Measurements from ENCODE around the gene MED31.
"Not testable (repeated sequence)": the region's sequence is repeated elsewhere in the genome, so short reads cannot be mapped to it uniquely, and the experiment has no call there.

Gene MED31

DNA sequence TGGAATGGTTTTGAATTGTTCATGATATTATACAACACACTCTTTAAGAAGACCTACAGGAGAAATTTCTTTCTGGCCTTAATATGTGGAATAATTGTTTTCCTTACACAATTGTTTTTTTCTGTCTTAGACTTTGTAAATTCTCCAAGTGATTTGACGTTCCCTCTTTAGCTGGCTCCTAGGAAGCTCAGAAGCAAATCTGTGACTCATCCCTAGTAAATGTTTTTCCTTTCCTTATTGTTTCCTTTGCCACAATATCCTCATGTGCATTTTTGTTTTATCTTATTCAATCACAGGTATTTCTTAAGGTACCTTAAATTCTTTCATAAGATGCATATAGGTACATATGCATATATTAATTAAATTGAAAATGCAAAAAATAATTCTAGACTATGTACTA, 24.4 kb downstream of the MED31 start:
- no peak for DNase-seq (ENCODE audit: low read depth in 2 of 3, low spot score in 1 of 3)

DNA sequence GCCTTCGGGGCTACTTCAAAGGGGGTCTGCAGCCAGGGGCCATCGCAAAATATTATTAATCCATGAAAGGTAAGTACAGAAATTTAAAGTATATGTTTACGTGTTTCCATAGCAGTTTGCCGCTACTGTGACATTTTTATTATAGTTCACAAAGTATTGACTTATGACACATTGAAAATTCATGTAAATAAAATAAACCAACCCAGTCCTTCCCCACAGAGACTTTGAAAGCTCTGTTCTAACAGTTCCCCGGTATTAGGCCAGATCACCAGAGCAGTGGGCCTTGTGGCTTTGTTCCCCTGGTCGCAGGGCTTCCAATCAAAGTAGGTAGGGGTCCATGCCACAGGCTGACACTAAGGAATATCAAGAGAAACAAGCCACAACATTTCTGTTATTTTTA, 24.8 kb downstream of the MED31 start:
- DNase-seq (ENCODE audit: low read depth in 2 of 3, low spot score in 1 of 3) = no peak

DNA sequence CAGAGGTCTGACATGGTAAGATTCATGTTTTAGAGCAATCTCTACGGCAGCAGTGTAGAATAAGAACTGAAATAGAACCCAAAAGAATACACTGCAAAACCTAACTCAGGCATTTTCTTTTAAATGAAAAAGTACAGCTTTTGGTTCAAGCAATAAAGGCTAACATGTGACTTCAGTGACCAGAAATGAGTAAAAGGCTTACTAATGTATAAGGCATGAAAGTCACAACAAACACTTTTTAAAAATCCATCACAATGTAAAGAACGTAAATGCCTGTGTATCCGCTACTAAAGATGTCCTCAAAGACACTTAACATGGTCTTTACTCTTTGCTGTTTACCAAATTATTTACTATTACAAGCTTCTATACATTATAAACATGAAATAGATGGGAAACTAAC, 27.5 kb downstream of the MED31 start:
- DNase-seq (ENCODE audit: low read depth in 2 of 3, low spot score in 1 of 3) = no peak

GRCh38 chr17:6611231-6611630, 40.2 kb downstream of the MED31 start:
- DNase-seq (ENCODE audit: low read depth in 2 of 3, low spot score in 1 of 3) = no peak

- DNase-seq (ENCODE audit: low read depth in 2 of 3, low spot score in 1 of 3) = no peak
These were observed 41.4 kb downstream of the MED31 start for GRCh38 chr17:6610011-6610410.

DNA sequence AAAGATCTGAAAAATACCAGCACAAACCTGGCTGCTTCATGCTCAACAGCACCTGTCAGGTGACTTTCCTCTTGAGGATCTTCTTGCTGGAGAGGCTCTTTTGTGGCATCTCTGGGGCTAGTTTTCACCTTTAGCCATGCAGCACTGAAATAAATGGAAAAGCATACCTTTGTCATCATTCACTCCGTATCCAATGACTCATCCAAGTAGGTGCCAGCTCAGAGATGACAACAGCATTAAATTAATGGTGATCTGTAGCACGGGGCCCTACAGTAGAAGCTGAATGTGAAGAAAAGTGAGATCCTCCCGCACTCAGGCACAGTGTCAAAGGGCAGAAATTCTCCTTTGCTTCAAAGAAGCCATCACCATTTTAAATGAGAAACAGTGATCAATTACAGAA, 43.1 kb downstream of the MED31 start:
- DNase-seq (ENCODE audit: low read depth in 2 of 3, low spot score in 1 of 3) = no peak

- DNase-seq (ENCODE audit: low read depth in 2 of 3, low spot score in 1 of 3) = no peak
These were observed 46.3 kb downstream of the MED31 start for GRCh38 chr17:6605142-6605541.

DNA sequence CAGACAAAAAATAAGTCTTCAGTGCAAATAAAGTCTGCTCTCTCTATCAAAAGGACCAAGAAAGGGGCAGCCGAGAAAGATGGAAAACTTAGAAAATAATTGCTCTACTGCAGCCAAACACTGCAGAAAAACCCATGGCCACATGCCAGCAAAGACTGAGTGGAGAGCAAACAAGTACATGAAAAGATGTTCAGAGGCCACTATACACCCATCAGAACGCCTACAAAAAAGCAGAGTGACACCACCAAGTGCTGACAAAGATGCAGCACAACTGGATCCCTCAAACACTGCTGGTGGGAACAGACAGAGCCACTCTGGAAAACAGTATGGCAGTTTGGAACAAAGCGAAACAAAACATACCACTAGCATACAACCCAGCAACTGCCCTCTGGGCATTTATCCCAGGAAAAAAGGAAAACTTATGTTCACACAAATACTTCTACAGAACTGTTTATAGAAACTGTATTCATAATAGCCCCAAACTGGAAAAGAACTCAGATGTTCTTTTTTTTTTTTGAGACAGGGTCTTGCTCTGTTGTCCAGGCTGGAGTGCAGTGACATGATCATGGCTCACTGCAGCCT, 47.6 kb downstream of the MED31 start:
- DNase-seq (ENCODE audit: low read depth in 2 of 3, low spot score in 1 of 3) = no peak

DNA sequence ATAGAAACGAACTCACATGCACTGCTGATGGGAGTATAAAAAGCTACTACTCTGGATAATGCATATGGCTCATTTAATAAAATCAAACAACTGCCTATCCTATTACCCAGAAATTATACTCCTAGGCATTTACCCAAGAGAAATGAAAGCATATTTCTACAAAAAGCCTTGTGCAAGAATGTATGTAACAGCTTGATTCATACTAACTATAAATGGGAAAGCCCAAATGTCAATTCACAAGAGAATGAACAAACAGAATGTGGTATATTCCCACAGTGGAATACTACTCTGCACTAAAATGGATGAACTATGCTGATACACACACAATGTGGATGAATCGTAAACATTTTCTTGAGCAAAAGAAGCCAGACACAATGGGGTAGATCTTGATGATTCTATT, 49.3 kb downstream of the MED31 start:
- no peak for DNase-seq (ENCODE audit: low read depth in 2 of 3, low spot score in 1 of 3)

- DNase-seq (ENCODE audit: low read depth in 2 of 3, low spot score in 1 of 3) = no peak
These were observed 52.0 kb downstream of the MED31 start for GRCh38 chr17:6599364-6599763.

GRCh38 chr17:6597727-6598126, 53.7 kb downstream of the MED31 start:
- DNase-seq (ENCODE audit: low read depth in 2 of 3, low spot score in 1 of 3) = no peak

GRCh38 chr17:6596941-6597340, 54.5 kb downstream of the MED31 start:
- no peak for DNase-seq (ENCODE audit: low read depth in 2 of 3, low spot score in 1 of 3)

- DNase-seq (ENCODE audit: low read depth in 2 of 3, low spot score in 1 of 3) = no peak
These were observed 54.9 kb downstream of the MED31 start for GRCh38 chr17:6596511-6596910.

GRCh38 chr17:6596081-6596480, 55.3 kb downstream of the MED31 start:
- DNase-seq (ENCODE audit: low read depth in 2 of 3, low spot score in 1 of 3) = no peak

GRCh38 chr17:6593371-6593770, 58.0 kb downstream of the MED31 start:
- not testable (repeated sequence) for DNase-seq (ENCODE audit: low read depth in 2 of 3, low spot score in 1 of 3)

Measured in stimulated activated CD4-positive, alpha-beta T cell treated with anti-CD3 and anti-CD28 coated beads, Interleukin-12 subunit alpha, Interleukin-12 subunit beta, amount 100 ng/mL, for 48 hours (primary cell).